ENCODE measurements around the gene SCT. TPM values are rescaled to one million over a fixed set of nuclear protein-coding genes. Genes with fewer than 3 reads are reported as not detected.

SCT gene, protein sequence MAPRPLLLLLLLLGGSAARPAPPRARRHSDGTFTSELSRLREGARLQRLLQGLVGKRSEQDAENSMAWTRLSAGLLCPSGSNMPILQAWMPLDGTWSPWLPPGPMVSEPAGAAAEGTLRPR
- not detected in 2 replicates for polyA plus RNA-seq

DNA sequence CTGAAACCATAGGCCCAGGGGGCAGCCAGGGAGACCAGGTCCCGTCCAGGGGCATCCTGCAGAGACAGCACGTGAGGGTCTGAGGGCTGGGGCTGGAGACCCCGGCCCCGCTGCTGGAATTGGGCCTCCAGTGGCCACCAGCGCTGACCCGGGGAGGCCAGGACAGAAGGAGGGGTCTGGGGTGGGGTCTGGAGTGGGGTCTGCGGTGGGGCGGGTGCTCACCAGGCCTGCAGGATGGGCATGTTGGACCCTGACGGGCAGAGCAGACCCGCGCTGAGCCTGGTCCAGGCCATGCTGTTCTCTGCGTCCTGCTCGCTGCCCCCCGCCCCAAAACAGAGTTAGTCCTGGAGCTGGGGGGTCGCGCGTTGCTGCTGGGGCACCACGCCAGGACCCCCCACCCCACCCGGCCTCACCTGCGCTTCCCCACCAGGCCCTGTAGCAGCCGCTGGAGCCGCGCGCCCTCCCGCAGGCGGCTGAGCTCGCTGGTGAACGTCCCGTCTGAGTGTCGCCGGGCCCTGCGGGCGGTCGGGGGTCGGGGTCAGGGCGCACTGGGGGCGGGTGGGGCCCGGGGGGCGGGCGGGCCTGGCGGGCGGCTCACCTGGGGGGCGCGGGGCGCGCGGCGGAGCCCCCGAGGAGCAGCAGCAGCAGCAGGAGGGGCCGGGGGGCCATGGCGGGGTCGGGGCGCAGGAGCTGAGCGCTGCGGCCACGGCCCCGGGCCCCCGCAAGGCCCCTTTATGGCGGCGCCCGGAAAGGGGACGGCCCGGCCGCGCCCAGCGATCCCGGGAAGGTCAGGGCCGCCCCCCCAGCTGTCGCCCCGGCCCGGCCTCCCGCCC lies at the start of gene SCT:
TSS of gene SCT (minus strand) at position 707 of the 833 bp plus-strand sequence. CDS start at position 669, 38 bp downstream.

DNA sequence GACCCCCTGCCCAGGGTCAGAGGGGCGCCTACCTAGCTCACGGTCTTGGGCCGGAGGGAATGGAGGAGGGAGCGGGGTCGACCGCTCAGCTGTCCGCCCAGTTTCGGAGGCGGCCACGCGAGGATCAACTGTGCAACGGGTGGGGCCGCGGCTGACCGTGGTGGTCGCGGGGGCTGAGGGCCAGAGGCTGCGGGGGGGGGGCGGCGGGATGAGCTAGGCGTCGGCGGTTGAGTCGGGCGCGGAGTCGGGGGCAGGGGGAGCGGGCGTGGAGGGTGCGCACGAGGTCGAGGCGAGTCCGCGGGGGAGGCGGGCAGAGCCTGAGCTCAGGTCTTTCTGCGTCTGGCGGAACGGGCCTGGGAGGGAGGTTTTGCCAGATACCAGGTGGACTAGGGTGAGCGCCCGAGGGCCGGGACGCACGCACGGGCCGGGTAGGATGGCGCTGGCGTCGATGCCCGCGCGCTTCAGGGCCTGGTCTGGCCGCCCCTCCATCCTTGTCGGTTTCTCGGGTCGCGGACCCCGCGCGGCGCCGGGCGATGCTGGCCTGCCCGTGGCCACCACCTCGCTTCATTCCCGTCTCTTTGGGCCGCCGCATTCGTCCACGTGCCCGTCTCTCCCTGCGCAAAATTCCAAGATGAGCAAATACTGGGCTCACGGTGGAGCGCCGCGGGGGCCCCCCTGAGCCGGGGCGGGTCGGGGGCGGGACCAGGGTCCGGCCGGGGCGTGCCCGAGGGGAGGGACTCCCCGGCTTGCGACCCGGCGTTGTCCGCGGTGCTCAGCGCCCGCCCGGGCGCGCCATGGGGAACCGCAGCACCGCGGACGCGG lies 9.7 kb upstream of the SCT start, which contains the start of gene DRD4:
TSS of gene DRD4 (plus strand) at position 759 of the 822 bp plus-strand sequence. CDS start at position 795, 36 bp downstream.

DNA sequence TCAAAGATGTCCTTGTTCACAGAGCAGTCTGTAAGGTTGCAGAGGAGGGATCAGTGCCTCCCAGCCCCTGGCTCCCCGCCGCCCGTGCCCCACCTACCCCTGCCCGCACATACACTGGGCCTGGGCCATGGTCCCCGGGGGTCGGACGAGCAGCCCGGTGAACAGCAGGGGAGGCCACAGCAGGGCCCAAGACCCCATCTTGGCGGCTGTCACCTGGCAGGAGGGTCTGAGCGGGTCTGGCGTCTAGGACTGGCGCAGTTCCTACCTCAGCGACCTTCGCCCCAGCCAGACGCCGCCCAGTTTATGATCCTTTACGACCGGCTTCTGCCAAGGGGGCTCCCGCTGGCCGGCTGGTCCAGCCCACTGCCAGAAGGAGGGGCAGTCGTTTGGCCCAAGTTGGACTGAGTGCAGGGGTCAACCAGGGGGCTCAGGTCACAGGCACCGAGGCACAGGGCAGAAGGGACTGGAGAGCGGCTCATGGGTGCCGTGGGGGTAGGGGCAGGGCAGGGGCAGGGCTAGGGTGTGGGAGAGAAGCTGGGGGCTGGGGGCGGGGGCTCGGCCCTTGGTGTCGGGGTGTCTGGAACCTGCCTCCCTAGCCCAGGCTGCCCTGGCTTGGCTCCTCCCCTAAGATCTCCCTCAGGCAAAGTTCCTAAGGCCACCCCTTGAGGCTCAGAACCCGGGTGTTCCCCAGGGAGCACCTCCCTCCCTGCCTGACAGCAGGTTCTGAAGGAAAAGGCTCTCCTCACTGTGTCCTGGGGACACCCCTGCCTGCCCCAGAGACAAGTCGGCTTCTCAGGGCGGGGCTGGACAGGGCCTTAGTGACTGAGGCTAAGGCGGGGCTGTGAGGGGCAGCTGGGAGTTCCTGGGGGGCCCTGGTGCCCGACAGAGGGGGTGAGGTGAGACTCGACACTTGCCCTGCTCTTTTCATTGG lies 2.0 kb downstream of the SCT start, which contains the start of gene CDHR5:
TSS of gene CDHR5 (minus strand) at position 251 of the 931 bp plus-strand sequence. CDS start at position 198, 53 bp downstream.

DNA sequence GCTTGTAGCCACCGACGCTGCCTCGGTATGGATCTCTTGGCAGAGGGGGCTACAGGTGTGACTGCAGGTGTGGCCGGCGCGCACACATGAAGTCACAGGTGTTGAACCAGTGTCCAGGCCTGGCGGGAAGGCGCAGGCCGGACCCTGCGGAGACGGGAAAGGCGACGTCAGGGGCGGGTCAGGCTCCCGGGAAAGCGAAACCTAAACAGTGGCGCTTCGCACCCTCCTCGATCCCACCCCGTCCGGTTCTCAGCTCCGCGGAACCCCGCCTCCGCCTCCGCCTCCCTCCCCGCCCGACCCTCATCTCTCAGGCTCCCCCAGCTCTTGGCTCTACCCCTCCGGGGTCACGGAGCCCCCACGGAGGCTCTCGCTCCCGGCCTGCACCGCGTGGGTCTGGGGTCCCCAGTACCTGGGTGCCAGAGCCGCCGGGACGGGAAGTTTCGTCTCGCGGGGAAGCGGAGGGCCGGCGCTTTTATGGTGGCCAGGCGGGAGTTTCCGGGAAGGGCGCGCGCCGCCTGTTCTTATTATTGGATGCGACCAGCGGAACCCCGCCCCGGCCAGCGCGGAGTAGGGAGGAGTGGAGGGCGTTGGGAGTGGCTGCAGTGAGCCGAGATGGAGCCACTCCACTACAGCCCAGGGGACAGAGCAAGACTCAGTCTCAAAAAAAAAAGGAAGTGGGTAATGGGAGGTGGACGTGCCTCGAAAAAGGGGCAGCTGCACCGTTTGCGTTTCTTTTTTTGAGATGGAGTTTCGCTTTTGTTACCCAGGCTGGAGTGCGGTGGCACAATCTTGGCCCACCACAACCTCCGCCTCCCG lies 11.3 kb downstream of the SCT start, which contains the start of gene IRF7:
TSS of gene IRF7 (minus strand) at position 447 of the 816 bp plus-strand sequence. CDS start 586 bp downstream, outside the sequence.

Other genes with a start within 250 kb of the SCT start
- not detected in 2 replicates for gene PKP3, start 233.0 kb downstream of the SCT start, polyA plus RNA-seq
- gene SIGIRR, start 212.2 kb downstream of the SCT start, polyA plus RNA-seq, result 3.0 TPM in 2 replicates
- gene ANO9, start 185.2 kb downstream of the SCT start, polyA plus RNA-seq, result not detected in 2 replicates
- 2.3 and 3.5 TPM in 2 replicates for gene PTDSS2, start 176.9 kb downstream of the SCT start, polyA plus RNA-seq
- gene RNH1, start 119.9 kb downstream of the SCT start, polyA plus RNA-seq, result 12.8 and 13.2 TPM in 2 replicates
- 19.5 and 37.7 TPM in 2 replicates for gene HRAS, start 91.6 kb downstream of the SCT start, polyA plus RNA-seq
- 0.13 TPM in 1 of 2 replicates, not detected in the other for gene LRRC56, start 89.7 kb downstream of the SCT start, polyA plus RNA-seq
- gene LMNTD2, start 66.4 kb downstream of the SCT start, polyA plus RNA-seq, result not detected in 2 replicates
- 1.6 and 3.9 TPM in 2 replicates for gene RASSF7, start 66.2 kb downstream of the SCT start, polyA plus RNA-seq
- gene PHRF1, start 50.7 kb downstream of the SCT start, polyA plus RNA-seq, result 0.19 and 0.35 TPM in 2 replicates
- gene IRF7, start 11.2 kb downstream of the SCT start, polyA plus RNA-seq, result not detected in 2 replicates
- not detected in 2 replicates for gene CDHR5, start 2.2 kb downstream of the SCT start, polyA plus RNA-seq
- not detected in 2 replicates for gene DRD4, start 10.1 kb upstream of the SCT start, polyA plus RNA-seq
- 10.8 and 19.0 TPM in 2 replicates for gene DEAF1, start 68.0 kb upstream of the SCT start, polyA plus RNA-seq
- 31.2 and 39.5 TPM in 2 replicates for gene TMEM80, start 68.6 kb upstream of the SCT start, polyA plus RNA-seq
- gene EPS8L2, start 79.0 kb upstream of the SCT start, polyA plus RNA-seq, result 73.8 and 170 TPM in 2 replicates
- 40.4 and 72.7 TPM in 2 replicates for gene TALDO1, start 120.3 kb upstream of the SCT start, polyA plus RNA-seq
- gene GATD1, start 150.3 kb upstream of the SCT start, polyA plus RNA-seq, result 1.9 and 5.7 TPM in 2 replicates
- gene CEND1, start 162.9 kb upstream of the SCT start, polyA plus RNA-seq, result 14.7 and 20.2 TPM in 2 replicates
- gene SLC25A22, start 171.1 kb upstream of the SCT start, polyA plus RNA-seq, result 4.6 and 6.6 TPM in 2 replicates
- 0.95 and 0.99 TPM in 2 replicates for gene PIDD1, start 178.1 kb upstream of the SCT start, polyA plus RNA-seq
- 295 and 369 TPM in 2 replicates for gene RPLP2, start 182.8 kb upstream of the SCT start, polyA plus RNA-seq
- gene PNPLA2, start 191.7 kb upstream of the SCT start, polyA plus RNA-seq, result 0.77 and 3.1 TPM in 2 replicates
- not detected in 2 replicates for gene CRACR2B, start 200.7 kb upstream of the SCT start, polyA plus RNA-seq
- 6.6 and 8.6 TPM in 2 replicates for gene CD151, start 205.8 kb upstream of the SCT start, polyA plus RNA-seq
- 181 and 206 TPM in 2 replicates for gene POLR2L, start 215.3 kb upstream of the SCT start, polyA plus RNA-seq
- gene TSPAN4, start 215.7 kb upstream of the SCT start, polyA plus RNA-seq, result not detected in 2 replicates

Measured in Purkinje cell (primary cell).